Measurements from ENCODE around the gene C13orf46.

- TF ChIP-seq HCFC1 (IDR thresholded peaks at IDR 0.05; ENCODE audit: low read length) (no peak), ZBTB4 (CRISPR knock-in tag; IDR thresholded peaks at IDR 0.05) (no peak), SUZ12 (IDR thresholded peaks at IDR 0.05; ENCODE audit: unreplicated experiment) (no peak), NFXL1 (IDR thresholded peaks at IDR 0.05; ENCODE audit: borderline replicate concordance) (no peak), ZNF207 (IDR thresholded peaks at IDR 0.05; ENCODE audit: borderline replicate concordance) (no peak), REST (IDR thresholded peaks at IDR 0.05; ENCODE audit: low read depth, low read length) (no peak), TCF7 (IDR thresholded peaks at IDR 0.05; ENCODE audit: borderline replicate concordance) (no peak), NFIC (IDR thresholded peaks at IDR 0.05; ENCODE audit: low read depth, low read length) (no peak)
Observed at GRCh38 chr13:113912596-113912995, 61.3 kb downstream of the C13orf46 start.
